ENCODE results near the gene WDR37.

The WDR37 gene

GRCh38 chr10:1074748-1075308, 18.6 kb downstream of the WDR37 start:
- no peak for DNase-seq

GRCh38 chr10:1078668-1079067, 22.5 kb downstream of the WDR37 start:
- no peak for DNase-seq

- no peak for DNase-seq
Measured at GRCh38 chr10:1083581-1083980, 27.4 kb downstream of the WDR37 start.

- DNase-seq, result no peak
Measured at GRCh38 chr10:1084011-1084950, 28.1 kb downstream of the WDR37 start.

GRCh38 chr10:1085258-1085657, 29.1 kb downstream of the WDR37 start:
- no peak for DNase-seq

GRCh38 chr10:1086787-1087186, 30.6 kb downstream of the WDR37 start:
- no peak for DNase-seq

- no peak for DNase-seq
Measured at GRCh38 chr10:1089017-1089689, 33.0 kb downstream of the WDR37 start.

- no peak for DNase-seq
Measured at GRCh38 chr10:1090696-1091095, 34.5 kb downstream of the WDR37 start.

- no peak for DNase-seq
Measured at GRCh38 chr10:1093696-1094095, 37.5 kb downstream of the WDR37 start.

GRCh38 chr10:1094112-1095057, 38.2 kb downstream of the WDR37 start:
- no peak for DNase-seq

GRCh38 chr10:1095498-1095897, 39.3 kb downstream of the WDR37 start:
- no peak for DNase-seq

- no peak for DNase-seq
Measured at GRCh38 chr10:1096287-1096889, 40.2 kb downstream of the WDR37 start.

GRCh38 chr10:1097436-1097835, 41.3 kb downstream of the WDR37 start:
- no peak for DNase-seq

GRCh38 chr10:1100143-1100542, 44.0 kb downstream of the WDR37 start:
- no peak for DNase-seq

- no peak for DNase-seq
Measured at GRCh38 chr10:1100691-1101368, 44.6 kb downstream of the WDR37 start.

GRCh38 chr10:1101946-1102345, 45.8 kb downstream of the WDR37 start:
- no peak for DNase-seq

- no peak for DNase-seq
Measured at GRCh38 chr10:1102416-1102815, 46.2 kb downstream of the WDR37 start.

GRCh38 chr10:1102831-1103230, 46.6 kb downstream of the WDR37 start:
- no peak for DNase-seq

GRCh38 chr10:1103551-1103950, 47.4 kb downstream of the WDR37 start:
- DNase-seq, result no peak

GRCh38 chr10:1104971-1105370, 48.8 kb downstream of the WDR37 start:
- DNase-seq, result no peak

GRCh38 chr10:1107004-1107403, 50.8 kb downstream of the WDR37 start:
- no peak for DNase-seq

GRCh38 chr10:1107679-1108078, 51.5 kb downstream of the WDR37 start:
- no peak for DNase-seq
